Psoas muscle (tissue), 8 donors: ENCODE data around the gene ZBTB16. TPM values are rescaled to one million over a fixed set of nuclear protein-coding genes. Genes with fewer than 3 reads are reported as not detected.
A peak's percentile ranks its signal among the peaks of the same experiment; 100 is the strongest.

Experiments
- ATAC-seq, 4 donors: fragments of 200-7000 bp; cut with Tn5 transposase; one replicate each; pipeline ENCODE4 v1.9.1; 2020; ENCODE audit warnings: moderate library complexity in 3 of 4, mild to moderate bottlenecking in 2 of 4
- DNase-seq, 2 donors: peaks; one replicate each; pipeline ENCODE4 v3.0.0-alpha.2; 2020
- H3K27ac ChIP-seq: fragments of 200-600 bp; one replicate; pipeline ENCODE4 v1.8.0; 2022
- H3K27me3 ChIP-seq, 3 donors: fragments of 200-600 bp in 1 of 3; one replicate each; pipeline versions ENCODE4 v1.6.1 to v1.8.0; 2013 to 2022; ENCODE audit warnings: low read length in 2 of 3, mild to moderate bottlenecking in 2 of 3, moderate library complexity in 1 of 3; ENCODE audit not compliant: insufficient read depth in 3 of 3
- H3K36me3 ChIP-seq, 2 donors: fragments of 200-600 bp in 1 of 2; one replicate each; pipeline versions ENCODE4 v1.6.1 to v1.8.0; 2013 to 2022; ENCODE audit warnings: low read depth in 1 of 2, mild to moderate bottlenecking in 1 of 2, moderate library complexity in 1 of 2; ENCODE audit not compliant: insufficient read depth in 1 of 2
- H3K4me1 ChIP-seq: fragments of 200-600 bp; one replicate; pipeline ENCODE4 v1.8.0; 2022
- H3K4me3 ChIP-seq: fragments of 200-600 bp; one replicate; pipeline ENCODE4 v1.8.0; 2022; ENCODE audit warnings: mild to moderate bottlenecking
- H3K9me3 ChIP-seq: fragments of 200-600 bp; one replicate; pipeline ENCODE4 v1.8.0; 2022
- WGBS, 3 donors: extraction: QIAGEN DNeasy Blood & Tissue Kit; methylation state at CpG; one replicate each; pipeline versions ENCODE4 v1.1.6 to v1.1.7; 2013; 5-methylcytosine and 5-hydroxymethylcytosine counted together
- intact Hi-C, 2 donors: fragments of 100-400 bp; cut with DNase I; formaldehyde crosslinking; loops; one replicate each; pipeline versions ENCODE4 v1.11.0 to v1.14.2; 2022
- polyA plus RNA-seq, 3 donors: library from polyadenylated mRNA; stranded (reverse); fragments of 200-250 nt; gene quantifications; one replicate each; pipeline ENCODE4 v1.2.3, GENCODE V29; 2013
- total RNA-seq, 4 donors: library from RNA; stranded (reverse); fragmentation: NEBNext Ultra II Directional in 2 of 4; extraction: Animal tissue kit (Norgen Biotek cat#: 25700) in 2 of 4; gene quantifications; one replicate each; pipeline versions ENCODE4 v1.2.1 to v1.2.4, GENCODE V29; 2021 to 2023
- TF ChIP-seq, protein P1 (sequence below): fragments of 200-600 bp; IDR thresholded peaks from one replicate; pipeline ENCODE4 v1.8.0; 2022; ENCODE audit warnings: antibody characterized with exemption
- donor health status: healthy with polysubstance abuse.
- donor health status: DM: no; HTN: no; CAD: no; lungs with moderate emphysema.
- donor health status: Bipolar disorder and iron deficiency.
- donor health status: healthy.
- donor health status: DM: yes; HTN: yes; CAD: no.
- donor health status: DM: no; HTN: no; CAD: no.
- donor health status: DM: no; HTN: no; CAD: no.
- donor health status: DM: yes; HTN: yes; CAD: no.

ZBTB16 gene
- total and polyA plus RNA-seq, 7 donors: 11.7 to 299 (median 89.8) TPM

DNA sequence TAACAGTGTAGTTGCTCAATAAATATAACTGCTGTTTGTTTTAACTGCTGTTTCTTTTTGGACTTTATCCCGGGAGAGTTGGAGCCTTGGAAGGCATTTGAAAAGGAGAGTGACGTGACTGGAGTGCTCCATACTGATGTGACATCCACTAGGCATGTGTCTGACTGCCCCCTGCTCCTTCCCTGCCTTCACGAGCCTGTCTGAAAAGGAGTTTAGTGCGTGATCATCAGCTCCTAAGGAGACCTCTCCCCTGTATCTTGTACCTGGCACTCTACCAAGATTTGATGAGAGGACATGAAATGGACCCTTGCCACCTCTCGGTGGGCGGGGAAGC is 22.9 kb downstream of the ZBTB16 start:
- Histone ChIP-seq H3K4me3 (no peak overlapping the region), H3K27me3 (no peaks in the 10 kb centered on the region), H3K4me1 (peaks cover 100% of the 10 kb centered on the region), H3K36me3 (peaks cover 0 to 13% of the 10 kb centered on the region in 2 donors), H3K27ac (peak overlapping the region; percentile 99), H3K9me3 (no peaks in the 10 kb centered on the region)
- TF ChIP-seq, protein P1, sequence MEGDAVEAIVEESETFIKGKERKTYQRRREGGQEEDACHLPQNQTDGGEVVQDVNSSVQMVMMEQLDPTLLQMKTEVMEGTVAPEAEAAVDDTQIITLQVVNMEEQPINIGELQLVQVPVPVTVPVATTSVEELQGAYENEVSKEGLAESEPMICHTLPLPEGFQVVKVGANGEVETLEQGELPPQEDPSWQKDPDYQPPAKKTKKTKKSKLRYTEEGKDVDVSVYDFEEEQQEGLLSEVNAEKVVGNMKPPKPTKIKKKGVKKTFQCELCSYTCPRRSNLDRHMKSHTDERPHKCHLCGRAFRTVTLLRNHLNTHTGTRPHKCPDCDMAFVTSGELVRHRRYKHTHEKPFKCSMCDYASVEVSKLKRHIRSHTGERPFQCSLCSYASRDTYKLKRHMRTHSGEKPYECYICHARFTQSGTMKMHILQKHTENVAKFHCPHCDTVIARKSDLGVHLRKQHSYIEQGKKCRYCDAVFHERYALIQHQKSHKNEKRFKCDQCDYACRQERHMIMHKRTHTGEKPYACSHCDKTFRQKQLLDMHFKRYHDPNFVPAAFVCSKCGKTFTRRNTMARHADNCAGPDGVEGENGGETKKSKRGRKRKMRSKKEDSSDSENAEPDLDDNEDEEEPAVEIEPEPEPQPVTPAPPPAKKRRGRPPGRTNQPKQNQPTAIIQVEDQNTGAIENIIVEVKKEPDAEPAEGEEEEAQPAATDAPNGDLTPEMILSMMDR: no peak
- intact Hi-C loops: no loop called here
- peak; percentile 40 to 56 (median 45) for ATAC-seq
- peak in 1 of 2 donors; percentile 53 for DNase-seq
- 42 to 52% (median 45%) methylated on average over 6 of the region's 6 CpGs for WGBS, 3 donors

DNA sequence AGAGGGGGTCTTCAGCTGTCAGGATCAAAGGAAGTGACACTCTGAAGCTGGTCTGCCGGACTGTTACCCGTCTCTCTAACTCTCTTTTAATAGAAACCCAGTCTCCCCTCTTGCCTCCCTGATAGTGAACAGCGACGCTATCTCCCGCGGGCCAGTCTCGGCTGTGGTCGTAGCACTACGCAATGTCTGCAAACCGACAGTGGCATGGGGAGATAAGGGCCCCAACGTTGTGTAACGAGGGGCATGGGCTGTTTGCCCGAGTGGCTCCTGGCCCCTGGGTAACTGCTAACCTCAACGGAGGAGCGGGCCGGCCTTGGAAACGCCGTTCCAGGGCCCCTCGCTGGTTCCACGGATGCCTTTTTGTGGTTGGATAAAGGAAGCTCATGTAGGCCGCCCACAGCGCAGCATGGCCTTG is 23.3 kb downstream of the ZBTB16 start:
- H3K36me3 ChIP-seq: peaks cover 0 to 12% of the 10 kb centered on the region in 2 donors
- intact Hi-C loops: no loop called here
- H3K4me3 ChIP-seq: no peak overlapping the region

DNA sequence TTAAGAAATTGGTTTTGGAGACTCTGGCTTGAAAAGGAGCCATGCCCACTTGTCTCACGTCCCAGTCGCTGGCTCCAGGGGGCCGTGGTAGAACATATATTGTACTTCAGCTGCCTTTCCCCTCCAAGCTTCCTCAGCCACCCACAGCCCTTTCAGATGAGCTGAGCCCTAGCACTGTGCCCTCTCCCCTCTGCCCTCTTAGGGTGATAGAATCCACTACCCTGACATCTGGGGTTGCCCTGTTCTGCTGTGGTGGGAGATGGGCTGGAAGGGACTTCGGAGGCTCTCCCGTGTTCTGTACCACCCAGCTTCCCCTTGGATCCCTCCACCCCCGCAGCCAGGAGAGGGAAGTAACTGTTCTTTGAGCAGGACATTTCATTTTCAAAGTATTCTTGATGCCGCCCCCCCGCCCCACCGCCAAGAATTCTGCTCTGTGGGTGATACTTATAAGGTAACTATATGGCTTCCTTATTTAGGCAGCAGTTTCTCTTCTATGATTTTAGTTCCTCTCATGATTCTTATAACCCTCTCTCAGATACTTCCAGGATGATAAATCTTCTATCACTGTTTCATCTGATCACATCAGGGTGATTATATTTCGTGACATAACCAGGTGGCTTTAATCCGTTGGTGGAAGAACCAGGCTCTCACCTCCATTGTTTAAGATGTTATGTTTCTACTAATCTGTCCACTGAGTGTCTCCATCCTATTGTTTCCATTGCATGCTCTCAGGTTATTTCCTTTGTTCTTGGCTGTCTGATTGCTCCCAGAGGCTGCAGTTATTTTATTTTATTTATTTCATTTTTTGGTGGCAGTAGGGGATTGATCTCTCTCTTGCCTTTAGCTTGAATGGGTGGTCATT is 24.1 kb downstream of the ZBTB16 start:
- intact Hi-C loops: no loop called here
- no peak for ATAC-seq
- TF ChIP-seq, protein P1: no peak
- Histone ChIP-seq H3K4me1 (peaks cover 100% of the 10 kb centered on the region), H3K36me3 (peaks cover 0 to 9% of the 10 kb centered on the region in 2 donors), H3K27ac (peak overlapping the region; percentile 99), H3K4me3 (no peak overlapping the region), H3K9me3 (no peaks in the 10 kb centered on the region), H3K27me3 (no peaks in the 10 kb centered on the region)
- 47 to 74% (median 59%) methylated on average over 11 of the region's 11 CpGs for WGBS, 3 donors
- peak in 1 of 2 donors; percentile 53 for DNase-seq

More for the DNA sequence above, 23.3 kb downstream of the ZBTB16 start:
- 56 to 82% (median 61%) methylated on average over 22 of the region's 22 CpGs for WGBS, 3 donors
- no peaks in the 10 kb centered on the region for H3K9me3 ChIP-seq
- TF ChIP-seq, protein P1: no peak
- DNase-seq: peak in 1 of 2 donors; percentile 65
- H3K4me1 ChIP-seq: peaks cover 100% of the 10 kb centered on the region
- ATAC-seq: peak in 1 of 4 donors; percentile 1
- no peaks in the 10 kb centered on the region for H3K27me3 ChIP-seq
- H3K27ac ChIP-seq: peak overlapping the region; percentile 99

DNA sequence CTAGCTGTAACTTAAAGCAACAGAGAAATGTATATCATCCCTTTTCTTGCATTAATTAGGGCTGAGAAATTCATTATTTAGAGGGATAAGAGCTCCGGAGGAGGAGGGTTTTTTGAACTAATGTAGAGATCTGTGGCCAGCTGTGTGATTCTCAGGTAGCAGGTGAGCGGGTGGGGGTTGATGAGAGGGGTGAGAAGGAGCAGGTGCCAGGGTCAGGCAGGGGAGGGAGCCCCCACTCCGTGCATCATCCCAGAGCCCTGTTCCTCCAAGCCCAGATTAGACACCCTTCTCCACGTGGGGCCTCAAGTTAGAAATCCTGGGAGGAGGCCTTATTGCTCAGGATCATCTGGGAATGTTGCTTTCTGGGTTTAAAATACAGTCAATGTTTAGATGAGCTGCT is 24.9 kb downstream of the ZBTB16 start:
- TF ChIP-seq, protein P1: no peak
- H3K9me3 ChIP-seq: no peaks in the 10 kb centered on the region
- WGBS, 3 donors: 33 to 53% (median 40%) methylated on average over 4 of the region's 4 CpGs
- ATAC-seq (no peak), DNase-seq (no peak)
- peaks cover 0 to 9% of the 10 kb centered on the region in 2 donors for H3K36me3 ChIP-seq
- H3K4me1 ChIP-seq: peaks cover 100% of the 10 kb centered on the region
- no peak overlapping the region for H3K4me3 ChIP-seq
- peak overlapping the region; percentile 99 for H3K27ac ChIP-seq
- intact Hi-C loops: no loop called here
- H3K27me3 ChIP-seq: no peaks in the 10 kb centered on the region
